AG09309 (cell line): Measurements from ENCODE around the gene OPN1MW2.
"Not testable (repeated sequence)": the region's sequence is repeated elsewhere in the genome, so short reads cannot be mapped to it uniquely, and the experiment has no call there.

ENCODE experiments used
- DNase-seq: peaks from one replicate; pipeline ENCODE4 v3.0.0-alpha.2; 2010; ENCODE audit warnings: low read depth
- H3K4me3 ChIP-seq: 2 replicates; pipeline ENCODE4 v1.5.1; 2011; ENCODE audit warnings: mild to moderate bottlenecking, low read depth, low read length, moderate library complexity; ENCODE audit not compliant: control insufficient read depth

Gene OPN1MW2

GRCh38 chrX:154219456-154219855, at the start of gene OPN1MW2:
Gene OPN1MW2 (plus strand): TSS chrX:154219756. CDS start chrX:154219816, 60 bp downstream.
- not testable (repeated sequence) for H3K4me3 ChIP-seq, DNase-seq

- not testable (repeated sequence) for H3K4me3 ChIP-seq, DNase-seq
Measured at GRCh38 chrX:154172535-154172943, 47.0 kb upstream of the OPN1MW2 start.

- not testable (repeated sequence) for DNase-seq, H3K4me3 ChIP-seq
Measured at GRCh38 chrX:154174356-154174755, 45.2 kb upstream of the OPN1MW2 start.

DNA sequence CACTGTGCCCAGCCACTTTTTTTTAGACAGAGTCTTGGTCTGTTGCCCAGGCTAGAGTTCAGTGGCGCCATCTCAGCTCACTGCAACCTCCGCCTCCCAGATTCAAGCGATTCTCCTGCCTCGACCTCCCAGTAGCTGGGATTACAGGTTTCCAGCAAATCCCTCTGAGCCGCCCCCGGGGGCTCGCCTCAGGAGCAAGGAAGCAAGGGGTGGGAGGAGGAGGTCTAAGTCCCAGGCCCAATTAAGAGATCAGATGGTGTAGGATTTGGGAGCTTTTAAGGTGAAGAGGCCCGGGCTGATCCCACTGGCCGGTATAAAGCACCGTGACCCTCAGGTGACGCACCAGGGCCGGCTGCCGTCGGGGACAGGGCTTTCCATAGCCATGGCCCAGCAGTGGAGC, 37.3 kb upstream of the OPN1MW2 start, which contains the start of gene OPN1MW:
Gene OPN1MW, plus strand, starts transcription at position 301 of the 400 bp plus-strand sequence. Its CDS starts 82 bp downstream, at position 383.
- DNase-seq, H3K4me3 ChIP-seq: not testable (repeated sequence)

DNA sequence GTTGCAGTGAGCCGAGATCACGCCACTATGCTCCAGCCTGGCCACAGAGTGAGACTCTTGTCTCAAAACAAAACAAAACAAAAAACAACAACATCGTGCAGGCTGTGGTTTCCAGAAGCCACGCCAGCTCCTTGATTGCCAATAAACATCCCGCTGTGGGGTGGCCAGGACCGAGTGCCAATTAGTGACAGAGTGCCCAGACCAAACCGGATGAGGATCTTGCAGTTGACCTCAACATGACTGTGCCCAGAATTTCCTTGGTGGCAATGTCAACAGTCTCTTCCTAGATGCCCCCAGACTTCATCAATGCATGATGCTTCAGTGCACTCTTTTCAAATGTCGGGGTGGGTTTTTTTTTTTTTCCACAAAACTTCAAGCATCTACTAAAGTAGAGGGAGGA, 35.8 kb upstream of the OPN1MW2 start:
- DNase-seq, H3K4me3 ChIP-seq: not testable (repeated sequence)

DNA sequence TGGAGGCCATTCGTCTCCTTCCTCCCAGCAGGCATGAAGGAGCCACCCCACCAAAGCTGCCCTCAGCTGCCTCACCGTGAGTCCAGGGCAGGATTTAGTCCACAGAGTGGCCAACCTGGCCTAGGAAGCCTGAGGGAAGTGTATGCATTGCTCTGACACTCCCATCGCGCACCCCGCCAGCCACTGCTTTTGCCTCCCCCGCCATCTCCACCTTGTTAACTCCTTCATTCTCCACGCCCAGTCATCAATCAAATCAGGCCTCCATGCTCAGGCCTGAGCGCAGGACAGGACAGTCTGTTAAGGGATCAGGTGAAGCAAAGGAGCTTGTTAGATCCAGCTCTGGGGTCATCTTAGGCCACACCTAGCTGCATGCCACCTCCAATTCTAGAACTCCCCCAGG, 26.7 kb upstream of the OPN1MW2 start:
- not testable (repeated sequence) for DNase-seq, H3K4me3 ChIP-seq

DNA sequence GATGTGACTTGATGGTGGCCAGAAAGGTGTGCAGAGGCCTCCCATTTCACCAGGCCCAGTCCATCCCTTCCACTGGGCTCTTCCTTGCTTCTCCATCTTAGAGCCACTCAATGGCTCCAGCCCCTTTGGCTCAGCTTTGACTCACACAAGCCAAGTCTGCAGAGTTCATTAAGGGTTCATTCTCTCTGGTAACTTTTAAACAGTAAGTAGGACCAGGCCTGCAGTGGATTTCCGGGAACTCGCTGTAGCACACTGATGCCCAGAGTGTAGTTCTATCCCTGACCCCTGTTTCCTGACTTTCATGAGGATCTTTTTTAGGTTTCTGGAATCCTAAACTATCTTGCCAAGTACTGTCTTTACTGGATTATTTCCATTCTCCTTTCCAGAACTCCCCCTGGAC, 25.2 kb upstream of the OPN1MW2 start:
- DNase-seq, H3K4me3 ChIP-seq: not testable (repeated sequence)

- DNase-seq, H3K4me3 ChIP-seq: not testable (repeated sequence)
Measured at GRCh38 chrX:154196466-154196865, 23.1 kb upstream of the OPN1MW2 start.

- DNase-seq, result not testable (repeated sequence)
Measured at GRCh38 chrX:154209670-154210418, 9.7 kb upstream of the OPN1MW2 start.

DNA sequence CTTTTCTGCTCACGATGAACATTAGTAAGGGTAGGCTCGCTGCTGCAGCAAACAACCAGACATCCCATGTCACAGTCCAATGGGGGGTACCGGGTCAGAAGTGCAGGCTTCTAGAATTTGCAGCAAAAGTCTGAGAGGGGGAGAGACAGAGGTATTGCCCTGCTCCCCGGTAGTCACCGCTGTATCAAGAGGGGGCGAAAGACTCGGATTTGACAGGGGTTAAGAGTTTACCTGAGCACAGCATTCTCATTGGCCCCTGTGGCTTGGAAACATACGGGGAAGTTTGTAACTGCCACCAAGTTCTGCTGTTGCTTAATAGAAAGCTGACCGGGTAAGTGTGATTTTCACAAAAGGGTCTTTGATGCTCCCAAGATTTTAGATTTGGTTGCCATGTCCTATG, 8.5 kb upstream of the OPN1MW2 start:
- not testable (repeated sequence) for H3K4me3 ChIP-seq, DNase-seq

More at GRCh38 chrX:154209670-154210418, 9.7 kb upstream of the OPN1MW2 start:
- not testable (repeated sequence) for H3K4me3 ChIP-seq

DNA sequence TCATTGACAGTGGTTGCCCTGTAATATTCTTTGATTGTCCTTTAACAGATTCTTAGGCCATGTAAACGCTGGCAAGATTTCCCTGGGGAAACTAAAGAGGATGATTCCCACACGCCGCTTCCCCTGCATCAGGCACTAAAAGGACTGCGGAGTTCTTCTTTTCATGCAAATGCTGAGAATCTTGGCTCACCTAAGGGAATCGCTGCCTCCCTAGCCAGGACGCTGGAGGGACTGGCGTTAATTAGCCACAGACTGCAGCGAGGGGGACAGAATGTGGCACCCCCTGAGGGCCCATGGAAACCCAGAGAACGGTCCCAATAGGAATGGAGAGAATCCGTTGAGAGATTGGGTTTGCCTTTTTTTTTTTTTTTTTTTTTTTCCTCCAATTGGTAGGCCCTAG, 8.1 kb upstream of the OPN1MW2 start:
- not testable (repeated sequence) for H3K4me3 ChIP-seq, DNase-seq

DNA sequence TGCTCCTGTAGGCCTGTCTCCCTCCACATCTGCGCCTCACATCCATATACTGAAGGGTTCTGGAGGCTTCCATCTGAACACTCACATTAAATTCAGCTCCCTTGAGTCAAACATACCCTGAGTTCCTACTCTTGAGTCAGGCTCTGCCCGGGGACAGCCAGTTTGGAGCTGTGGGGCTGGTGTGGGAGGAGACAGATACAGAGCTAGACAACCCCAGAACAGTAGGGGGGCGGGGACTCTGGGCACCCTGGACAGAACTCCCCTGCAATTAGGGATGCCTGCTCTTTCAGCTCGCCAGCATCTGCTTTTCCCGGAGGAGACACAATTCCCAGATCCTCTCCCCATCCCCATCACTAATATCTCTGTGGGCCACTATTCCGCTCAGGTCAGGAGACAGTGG, 5.7 kb downstream of the OPN1MW2 start:
- not testable (repeated sequence) for DNase-seq, H3K4me3 ChIP-seq

- not testable (repeated sequence) for H3K4me3 ChIP-seq, DNase-seq
Measured at GRCh38 chrX:154226706-154227105, 7.2 kb downstream of the OPN1MW2 start.

DNA sequence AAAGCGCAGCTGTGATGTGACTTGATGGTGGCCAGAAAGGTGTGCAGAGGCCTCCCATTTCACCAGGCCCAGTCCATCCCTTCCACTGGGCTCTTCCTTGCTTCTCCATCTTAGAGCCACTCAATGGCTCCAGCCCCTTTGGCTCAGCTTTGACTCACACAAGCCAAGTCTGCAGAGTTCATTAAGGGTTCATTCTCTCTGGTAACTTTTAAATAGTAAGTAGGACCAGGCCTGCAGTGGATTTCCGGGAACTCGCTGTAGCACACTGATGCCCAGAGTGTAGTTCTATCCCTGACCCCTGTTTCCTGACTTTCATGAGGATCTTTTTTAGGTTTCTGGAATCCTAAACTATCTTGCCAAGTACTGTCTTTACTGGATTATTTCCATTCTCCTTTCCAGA, 11.9 kb downstream of the OPN1MW2 start:
- DNase-seq, H3K4me3 ChIP-seq: not testable (repeated sequence)

GRCh38 chrX:154233620-154234019, 14.1 kb downstream of the OPN1MW2 start:
- not testable (repeated sequence) for H3K4me3 ChIP-seq, DNase-seq

DNA sequence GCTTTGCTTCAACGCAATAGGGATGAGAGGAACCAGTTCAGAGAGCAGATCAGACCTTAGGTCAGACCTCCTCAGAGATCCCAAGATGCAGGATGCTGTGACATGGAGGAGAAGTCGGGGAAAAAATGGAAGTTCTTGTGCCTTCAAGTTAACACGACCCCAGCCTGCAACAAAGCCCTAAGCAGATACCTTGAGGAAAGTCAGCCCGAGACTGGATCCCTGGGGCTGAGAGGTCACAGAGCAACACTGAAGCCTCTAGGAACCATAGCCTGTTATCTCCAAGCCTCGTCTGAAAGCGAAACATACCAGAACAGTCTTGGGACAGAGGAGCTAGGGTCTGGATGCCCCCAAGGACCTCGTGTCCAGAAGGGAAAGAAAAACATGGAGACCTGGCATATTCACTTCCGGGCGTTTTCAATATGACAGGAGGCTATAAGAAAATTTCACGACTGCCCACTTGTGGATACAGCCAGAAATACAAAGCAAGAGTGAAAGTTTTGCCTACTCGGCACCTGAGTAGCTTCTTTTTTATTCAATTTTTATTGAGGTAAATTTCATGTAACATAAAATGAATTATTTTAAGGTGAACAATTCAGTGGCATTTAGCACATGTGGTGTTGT, 19.5 kb downstream of the OPN1MW2 start:
- DNase-seq, H3K4me3 ChIP-seq: not testable (repeated sequence)

DNA sequence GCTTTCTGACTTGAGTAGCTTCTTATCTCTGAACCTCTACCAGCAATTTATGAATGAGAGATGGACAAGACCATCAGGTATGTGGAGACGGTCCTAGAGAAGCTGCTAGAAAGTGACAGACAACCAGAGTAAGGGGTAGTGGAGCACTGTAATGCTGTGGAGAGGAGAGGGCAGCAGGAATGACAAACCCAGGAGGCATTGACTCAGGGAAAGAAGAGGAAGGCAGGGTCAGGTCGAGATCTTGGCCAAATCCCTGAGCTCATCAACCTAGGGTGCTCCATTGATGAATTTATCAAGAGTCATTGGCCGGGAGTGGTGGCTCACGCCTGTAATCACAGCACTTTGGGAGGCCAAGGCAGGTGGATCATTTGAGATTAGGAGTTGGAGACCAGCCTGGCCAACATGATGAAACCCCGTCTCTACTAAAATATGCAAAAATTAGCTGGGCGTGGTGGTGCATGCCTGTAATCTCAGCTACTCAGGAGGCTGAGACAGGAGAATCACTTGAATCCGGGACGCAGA, 20.5 kb downstream of the OPN1MW2 start:
- DNase-seq, H3K4me3 ChIP-seq: not testable (repeated sequence)

GRCh38 chrX:154247377-154248045, 28.0 kb downstream of the OPN1MW2 start:
- DNase-seq, H3K4me3 ChIP-seq: not testable (repeated sequence)

DNA sequence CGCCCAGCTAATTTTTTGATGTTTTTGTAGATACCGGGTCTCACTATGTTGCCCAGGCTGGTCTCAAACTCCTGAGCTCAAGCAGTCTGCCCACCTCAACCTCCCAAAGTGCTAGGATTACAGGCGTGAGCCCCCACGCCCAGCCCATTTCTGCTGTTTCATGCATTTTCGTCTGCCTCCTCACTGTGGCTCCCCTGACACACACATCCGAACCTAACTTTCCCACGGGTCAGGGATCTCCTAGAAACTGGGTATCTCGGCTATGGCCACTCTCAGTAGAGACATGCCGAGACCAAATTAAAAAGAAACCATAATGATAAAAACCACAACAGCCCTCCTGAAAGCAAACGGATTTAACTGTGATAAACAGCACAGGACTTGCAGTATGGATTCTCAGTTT, 28.5 kb downstream of the OPN1MW2 start:
- not testable (repeated sequence) for DNase-seq, H3K4me3 ChIP-seq
